Limb (tissue), 2 donors: ENCODE data around the gene SLX9.

Source experiments
- DNase-seq, 2 donors: peaks; one replicate each; pipeline ENCODE4 v3.0.0-alpha.2; 2016; ENCODE audit errors: extremely low spot score in 2 of 2

SLX9 gene

GRCh38 chr21:45001134-45002095, 61.6 kb downstream of the SLX9 start:
- no peak for DNase-seq

DNA sequence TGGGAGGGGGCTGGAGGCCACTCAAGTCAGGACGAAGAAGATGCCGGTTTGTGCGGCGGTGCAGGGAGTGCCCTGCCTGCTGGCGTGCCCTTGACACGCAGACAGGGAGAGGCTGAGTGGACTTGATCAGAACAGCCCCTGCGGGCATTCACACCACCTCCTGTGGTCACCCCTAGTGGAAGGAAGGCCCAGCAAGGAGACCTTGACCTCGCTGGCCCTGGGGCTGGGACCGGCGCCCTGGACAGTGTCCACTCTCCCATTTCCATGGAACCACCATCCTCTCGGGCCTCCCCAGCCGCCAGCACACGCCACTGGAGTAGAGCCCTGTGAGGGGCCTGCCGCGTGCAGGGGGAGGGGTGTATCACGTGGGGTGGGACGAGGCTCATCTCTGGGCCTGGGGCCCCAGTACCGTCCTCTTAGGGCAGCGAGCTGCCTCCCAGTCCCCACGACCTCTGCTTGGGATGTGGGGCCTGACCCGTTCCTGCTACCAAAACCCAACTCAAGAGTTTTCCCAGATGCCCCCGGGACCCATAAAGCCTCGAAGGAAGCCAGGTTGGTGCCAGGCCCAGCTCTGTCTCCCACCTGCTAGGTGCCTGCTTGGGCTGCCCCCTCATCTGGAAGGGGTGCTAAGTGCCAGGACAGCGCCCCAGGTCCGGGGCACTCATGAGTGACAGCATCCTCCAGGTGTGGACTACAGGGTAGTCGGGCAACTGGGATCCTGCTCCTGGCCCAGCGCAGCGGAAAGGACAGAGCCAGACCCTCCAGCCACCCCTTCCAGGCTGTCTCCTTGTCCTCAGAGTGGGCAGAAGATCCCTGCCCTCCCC, 62.8 kb downstream of the SLX9 start:
- no peak for DNase-seq

DNA sequence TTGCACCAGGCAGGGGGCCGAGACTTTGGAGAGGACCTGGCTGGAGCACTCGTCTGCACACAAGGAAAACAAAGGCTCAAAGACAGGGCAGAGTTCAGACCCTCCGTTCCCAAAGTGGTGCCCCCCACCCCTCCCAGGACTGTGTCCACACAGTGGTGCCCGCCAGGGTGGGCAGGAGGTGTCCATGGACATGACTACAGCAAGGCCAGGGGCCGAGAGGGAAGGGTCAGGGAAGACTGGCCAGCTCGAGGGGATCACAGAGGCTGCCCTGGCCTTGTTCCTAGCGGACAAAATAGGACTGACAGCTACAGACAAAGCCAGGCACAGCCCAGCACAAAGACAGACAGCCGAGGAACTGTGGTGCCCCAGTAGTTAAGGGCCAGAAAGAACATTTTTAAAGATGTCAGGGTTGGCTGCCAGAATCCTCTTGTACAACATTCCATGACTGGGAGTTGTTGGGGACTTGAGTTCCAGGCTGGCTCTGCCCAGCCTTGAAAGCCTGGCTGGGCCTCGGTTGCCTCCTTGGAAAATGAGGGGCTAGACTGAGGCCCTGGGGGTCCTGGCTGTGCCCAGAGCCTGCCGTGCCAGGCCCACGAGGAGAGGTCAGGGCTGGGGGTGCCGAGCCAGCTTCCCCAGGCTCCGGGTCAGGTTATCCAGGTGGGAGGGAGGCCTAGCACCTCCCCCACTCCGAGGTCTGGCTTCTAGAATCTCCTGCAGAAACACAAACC, 63.7 kb downstream of the SLX9 start:
- DNase-seq: no peak

- DNase-seq: no peak
Observed at GRCh38 chr21:45004059-45004422, 64.2 kb downstream of the SLX9 start.

DNA sequence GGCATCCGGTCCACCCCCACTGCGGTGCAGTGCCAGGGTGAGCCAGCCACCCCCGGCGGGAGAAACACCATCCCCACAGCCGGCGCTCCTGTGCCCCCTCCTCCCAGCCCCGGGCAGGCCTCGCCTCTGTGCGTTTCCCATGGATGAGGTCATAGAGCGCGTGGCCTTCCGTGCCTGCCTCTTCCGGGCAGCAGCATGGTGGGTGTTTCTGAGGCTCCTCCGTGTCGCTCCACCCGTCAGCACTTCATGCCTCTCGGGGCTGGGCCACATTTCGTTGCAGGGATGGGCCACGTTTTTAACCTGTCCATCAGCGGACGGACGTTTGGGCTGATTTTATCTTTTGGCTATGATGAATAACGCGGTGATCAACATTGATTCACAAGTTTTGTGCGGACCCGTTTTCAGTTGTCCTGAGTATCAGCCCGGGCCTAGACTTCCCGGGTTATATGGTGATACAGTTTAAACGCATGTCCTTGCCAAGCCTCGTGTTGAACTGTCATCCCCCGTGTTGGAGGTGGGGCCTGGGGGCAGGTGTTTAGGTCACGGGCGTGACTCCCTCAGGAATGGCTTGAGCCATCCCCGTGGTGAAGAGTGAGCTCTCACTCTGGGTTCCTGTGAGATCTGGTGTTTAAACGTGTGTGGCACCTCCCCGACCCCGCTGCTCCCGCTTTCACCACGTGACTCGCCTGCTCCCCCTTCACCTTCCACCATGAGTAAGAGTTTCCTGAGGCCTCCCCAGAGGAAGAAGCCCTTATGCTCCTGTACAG, 64.8 kb downstream of the SLX9 start:
- DNase-seq: no peak

DNA sequence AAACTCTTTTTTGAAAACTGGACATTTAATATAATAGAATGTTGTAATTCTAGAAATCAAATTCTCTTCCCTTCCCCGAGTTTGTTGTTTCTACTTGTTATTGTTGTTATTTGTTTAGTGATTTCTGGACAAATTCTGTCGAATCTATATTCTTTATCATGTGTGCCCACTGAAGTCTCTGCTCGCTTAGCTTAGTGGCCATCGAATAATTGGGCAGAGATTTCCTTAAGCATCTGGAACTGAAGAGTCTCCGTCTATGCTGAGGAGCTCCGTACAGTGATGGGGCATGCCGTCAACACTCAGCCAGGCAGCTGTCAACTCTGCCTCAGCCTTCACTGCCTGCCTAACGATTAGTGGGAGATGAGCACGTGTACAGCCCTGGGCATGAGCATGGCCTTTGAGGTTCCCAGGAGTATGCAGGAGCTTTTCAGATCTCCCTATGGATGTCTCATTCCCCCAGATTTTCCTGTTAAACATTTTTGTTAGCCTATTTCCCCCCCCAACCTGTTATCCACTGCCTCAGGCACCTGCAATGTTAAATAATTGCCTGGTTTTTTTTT, 66.8 kb downstream of the SLX9 start:
- no peak for DNase-seq

- DNase-seq: no peak
Observed at GRCh38 chr21:45009616-45010015, 69.8 kb downstream of the SLX9 start.

DNA sequence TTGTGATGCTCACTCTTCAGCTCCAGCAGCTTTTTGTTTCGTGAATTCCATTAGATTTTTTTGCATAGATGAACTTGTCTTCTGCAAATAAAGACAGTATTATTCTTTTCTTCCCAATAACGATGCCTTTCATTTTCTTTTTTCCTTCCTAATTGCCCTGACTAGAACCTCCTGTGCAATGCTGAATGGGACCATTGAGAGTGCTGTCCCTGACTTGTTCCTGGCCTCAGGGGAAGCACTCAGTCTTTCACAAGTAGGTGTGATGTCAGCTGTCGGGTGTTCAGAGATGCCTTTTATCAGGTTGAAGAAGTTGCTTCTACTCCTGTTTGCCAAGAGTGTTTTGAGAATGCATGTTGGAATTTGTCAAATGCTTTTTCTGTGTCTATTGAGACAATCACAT, 70.3 kb downstream of the SLX9 start:
- no peak for DNase-seq

DNA sequence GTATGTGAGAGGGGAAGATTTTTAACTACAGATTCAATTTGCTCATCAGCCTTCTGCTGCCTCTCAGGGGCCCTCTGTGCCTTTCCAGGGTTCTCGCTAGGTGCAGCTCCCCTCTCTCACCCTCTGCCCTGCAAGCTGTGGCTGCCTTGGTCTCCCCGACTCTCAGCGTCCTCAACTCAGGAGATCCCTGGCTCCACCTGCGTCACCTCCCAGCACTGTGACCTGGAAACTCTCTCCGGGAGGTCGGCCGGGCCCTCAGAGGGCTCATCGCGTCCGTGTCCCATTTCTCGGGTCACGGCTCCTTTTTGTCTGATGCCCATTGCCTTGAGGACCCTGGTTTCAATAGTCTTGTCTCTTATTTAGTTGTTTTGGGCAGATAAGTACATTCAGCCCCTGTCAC, 71.0 kb downstream of the SLX9 start:
- DNase-seq: no peak

DNA sequence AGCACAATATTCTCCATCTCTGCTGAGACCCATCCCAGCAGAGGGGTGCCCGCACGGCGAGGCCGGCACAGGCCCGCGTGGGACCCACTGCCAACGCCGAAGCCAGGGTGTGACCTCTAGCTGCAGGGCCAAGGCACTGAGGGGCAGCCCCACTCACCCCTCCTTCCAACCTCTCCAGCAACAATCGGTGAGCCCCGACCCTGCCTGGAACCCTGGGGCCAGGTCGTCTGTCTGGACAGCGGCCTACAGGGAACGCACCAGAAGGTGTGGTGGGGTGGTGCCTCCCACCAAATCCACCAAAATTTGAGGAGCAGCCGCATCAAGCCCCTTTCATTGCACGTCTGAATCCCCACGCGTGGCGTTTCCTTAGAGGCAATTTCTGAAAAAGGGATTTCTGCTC, 71.6 kb downstream of the SLX9 start:
- DNase-seq: no peak

DNA sequence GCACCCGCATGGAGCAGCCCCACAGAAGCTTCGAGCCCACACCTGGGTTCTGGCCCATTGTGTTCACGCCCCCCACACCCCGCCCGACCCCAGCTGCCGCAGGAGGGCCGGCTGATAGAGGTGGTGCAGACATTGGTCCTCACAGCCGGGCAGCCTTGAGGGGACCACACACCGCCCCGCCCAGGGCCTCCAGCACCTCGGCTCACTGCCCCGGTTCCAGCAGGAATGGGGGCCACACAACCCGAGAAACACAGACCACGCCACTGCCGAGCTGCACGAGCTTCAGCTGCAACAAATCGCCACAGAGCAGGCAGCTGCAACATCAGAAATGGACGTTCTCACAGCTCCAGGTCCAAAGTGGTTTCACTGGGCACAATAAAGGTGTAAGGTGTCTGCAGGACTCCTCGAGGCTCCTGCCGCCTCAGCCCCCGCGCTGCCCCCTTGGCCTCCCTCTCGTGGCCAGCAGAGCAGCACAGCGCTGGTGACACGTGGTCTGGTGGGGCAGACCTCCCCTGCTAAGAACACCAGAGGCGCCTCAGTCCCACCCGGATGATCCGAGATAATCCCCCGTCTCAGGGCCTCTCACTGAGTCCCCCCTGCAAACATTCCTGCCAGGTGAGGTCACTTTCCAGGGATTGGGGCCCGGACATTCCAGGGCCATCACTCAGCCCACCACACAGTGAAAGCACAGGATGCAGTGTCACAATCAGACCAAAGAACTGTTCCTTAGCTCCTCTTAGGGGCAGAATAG, 72.3 kb downstream of the SLX9 start:
- peak in 1 of 2 donors; percentile 66 for DNase-seq

DNA sequence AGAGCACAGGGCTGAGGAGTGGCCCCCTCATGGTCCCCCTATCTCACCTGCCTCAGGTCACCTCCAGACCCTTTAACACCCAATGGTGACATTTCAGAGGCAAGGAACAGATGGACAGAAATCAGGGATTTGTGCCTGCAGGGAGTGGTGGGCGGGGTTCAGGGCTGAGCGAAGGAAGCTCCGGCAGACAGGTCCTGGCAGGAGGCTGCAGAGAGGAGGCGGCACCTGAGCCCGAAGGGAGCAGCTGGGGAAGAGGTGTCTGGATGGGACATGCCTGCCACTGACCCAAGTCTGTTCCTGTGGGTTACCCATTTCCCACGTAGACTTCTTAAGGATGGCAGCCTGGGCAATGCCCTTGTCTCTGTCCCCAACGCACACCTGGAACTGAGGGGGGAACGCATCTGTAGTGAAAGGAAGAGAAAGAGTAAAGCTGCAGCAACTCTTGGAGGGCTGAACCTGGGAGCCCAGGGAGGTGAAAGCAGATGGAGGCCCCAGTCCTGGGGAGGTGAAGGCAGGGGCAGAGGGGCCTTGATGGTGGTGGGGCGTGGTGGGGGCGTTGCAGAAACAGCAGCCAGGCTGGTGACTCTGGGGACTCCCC, 72.9 kb downstream of the SLX9 start:
- DNase-seq: peak in 1 of 2 donors; percentile 37

- DNase-seq: no peak
Observed at GRCh38 chr21:45013260-45013841, 73.5 kb downstream of the SLX9 start.

- peak in 1 of 2 donors; percentile 24 for DNase-seq
Observed at GRCh38 chr21:45014747-45015468, 75.1 kb downstream of the SLX9 start.

- DNase-seq: no peak
Observed at GRCh38 chr21:45015469-45015860, 75.6 kb downstream of the SLX9 start.

GRCh38 chr21:45016031-45016405, 76.2 kb downstream of the SLX9 start:
- DNase-seq: peak in 1 of 2 donors; percentile 35

DNA sequence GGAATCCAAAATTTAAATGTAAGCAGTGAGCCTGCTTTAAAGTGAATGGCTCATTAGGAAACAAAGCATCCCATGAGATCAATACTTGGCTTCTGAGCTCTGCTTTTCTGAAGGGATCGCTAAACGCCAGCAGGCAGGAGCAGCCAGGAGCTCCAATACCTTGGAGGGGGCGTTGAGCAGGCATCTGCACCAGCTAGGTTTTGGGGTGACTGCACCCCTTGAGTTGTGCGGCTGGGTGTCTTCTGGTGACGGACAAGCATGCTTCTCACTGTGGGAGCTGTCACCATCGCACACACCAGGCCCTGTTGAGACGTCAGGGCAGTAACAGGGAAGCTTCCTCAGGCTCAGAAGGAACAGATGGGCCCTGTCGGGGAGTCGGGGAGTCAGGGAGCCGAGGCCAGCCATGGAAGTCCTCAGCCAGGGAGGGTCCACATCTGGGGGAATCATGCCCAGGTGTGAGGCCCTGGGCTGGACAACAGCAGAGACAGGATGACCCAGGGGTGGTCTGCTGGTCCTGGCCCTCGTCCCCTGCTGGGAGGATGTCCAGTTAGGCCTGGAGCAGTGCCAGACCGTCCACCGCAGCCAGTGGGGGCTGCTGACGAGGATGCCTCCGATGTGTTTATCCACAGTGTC, 76.7 kb downstream of the SLX9 start:
- DNase-seq: peak in 1 of 2 donors; percentile 29
